Gastrocnemius medialis (tissue), 4 donors: ENCODE measurements around the gene TECTA.

Source experiments
- POLR2A ChIP-seq, 2 donors: fragments of 450-650 bp; IDR thresholded peaks; one replicate each; pipeline ENCODE4 v1.6.1; 2017; ENCODE audit warnings: antibody characterized with exemption in 2 of 2, mild to moderate bottlenecking in 2 of 2, moderate library complexity in 2 of 2
- TF ChIP-seq, protein P1 (sequence below), 5 experiments: fragments of 450-650 bp in 3 of 5; fragments of 200-600 bp in 2 of 5; sonication (generic) in 2 of 5; IDR thresholded peaks in 4 of 5; conservative IDR thresholded peaks in 1 of 5; 1 replicate in 4 of 5; 2 replicates in 1 of 5; pipeline ENCODE4 v1.5.1; 2016 to 2019; ENCODE audit warnings: antibody characterized with exemption in 5 of 5, mild to moderate bottlenecking in 3 of 5, moderate library complexity in 3 of 5

GRCh38 chr11:121152764-121153163, 51.7 kb downstream of the TECTA start:
- TF ChIP-seq, protein P1, sequence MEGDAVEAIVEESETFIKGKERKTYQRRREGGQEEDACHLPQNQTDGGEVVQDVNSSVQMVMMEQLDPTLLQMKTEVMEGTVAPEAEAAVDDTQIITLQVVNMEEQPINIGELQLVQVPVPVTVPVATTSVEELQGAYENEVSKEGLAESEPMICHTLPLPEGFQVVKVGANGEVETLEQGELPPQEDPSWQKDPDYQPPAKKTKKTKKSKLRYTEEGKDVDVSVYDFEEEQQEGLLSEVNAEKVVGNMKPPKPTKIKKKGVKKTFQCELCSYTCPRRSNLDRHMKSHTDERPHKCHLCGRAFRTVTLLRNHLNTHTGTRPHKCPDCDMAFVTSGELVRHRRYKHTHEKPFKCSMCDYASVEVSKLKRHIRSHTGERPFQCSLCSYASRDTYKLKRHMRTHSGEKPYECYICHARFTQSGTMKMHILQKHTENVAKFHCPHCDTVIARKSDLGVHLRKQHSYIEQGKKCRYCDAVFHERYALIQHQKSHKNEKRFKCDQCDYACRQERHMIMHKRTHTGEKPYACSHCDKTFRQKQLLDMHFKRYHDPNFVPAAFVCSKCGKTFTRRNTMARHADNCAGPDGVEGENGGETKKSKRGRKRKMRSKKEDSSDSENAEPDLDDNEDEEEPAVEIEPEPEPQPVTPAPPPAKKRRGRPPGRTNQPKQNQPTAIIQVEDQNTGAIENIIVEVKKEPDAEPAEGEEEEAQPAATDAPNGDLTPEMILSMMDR (IDR thresholded peaks at IDR 0.05 in 4 of 5, conservative IDR thresholded peaks at IDR 0.05 in 1 of 5), result no peak
- TF ChIP-seq POLR2A (IDR thresholded peaks at IDR 0.05), result no peak
